ENCODE data around the gene PTPRN2. TPM values are rescaled to one million over a fixed set of nuclear protein-coding genes. Genes with fewer than 3 reads are reported as not detected.

The PTPRN2 gene
- total RNA-seq, 2 donors from 2014 or later = 30.3 to 40.7 TPM

DNA sequence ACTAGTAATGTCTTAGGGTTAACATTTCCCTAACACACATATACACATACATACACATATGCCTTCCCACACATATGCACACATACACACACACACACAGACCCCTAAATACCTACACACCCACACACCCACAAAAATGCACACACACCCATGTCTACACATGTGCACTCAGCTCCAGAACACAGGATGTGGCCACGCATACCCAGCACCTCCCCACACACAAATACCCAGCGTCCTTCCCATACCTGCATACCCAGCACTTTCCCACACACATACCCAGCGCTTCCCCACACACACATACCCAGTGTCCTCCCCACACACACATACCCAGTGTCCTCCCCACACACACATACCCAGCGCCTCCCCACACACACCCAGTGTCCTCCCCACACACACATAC is 715.9 kb downstream of the PTPRN2 start:
- intact Hi-C loops (cut with DNase I, micrococcal nuclease) = no loop called here
- ATAC-seq = no peak
- no peak for DNase-seq

DNA sequence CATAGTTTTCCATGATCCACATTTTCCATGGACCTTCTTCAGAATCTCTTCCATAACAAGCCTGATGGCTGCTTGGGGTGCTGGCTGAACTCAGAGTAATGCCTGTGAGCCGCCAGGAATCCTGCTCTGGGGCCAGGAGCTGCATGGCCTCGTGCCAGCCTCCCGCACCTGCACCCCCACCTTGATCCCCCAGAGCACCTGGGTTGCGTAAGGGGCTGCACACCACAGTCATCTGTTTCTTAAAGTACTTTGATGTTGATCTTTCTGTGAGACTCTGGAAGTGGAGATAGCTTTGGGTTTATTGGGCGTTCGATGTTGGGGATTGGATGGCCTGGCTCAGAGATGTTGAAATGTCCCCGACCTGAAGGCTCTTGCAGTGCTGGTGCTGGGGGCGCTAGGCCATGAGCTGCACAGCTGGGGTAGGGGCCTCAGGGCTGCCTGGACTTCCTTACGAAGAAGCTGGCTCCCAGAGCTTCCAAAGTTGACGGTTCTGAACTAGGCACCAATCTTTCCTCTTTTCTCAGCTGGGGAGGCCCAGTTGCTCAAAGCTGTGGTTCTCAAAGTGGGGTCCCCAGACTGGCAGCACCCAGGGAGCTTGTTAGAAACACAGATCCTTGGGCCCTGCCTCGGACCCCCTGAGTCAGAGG is 716.9 kb downstream of the PTPRN2 start:
- DNase-seq = no peak
- intact Hi-C loops (cut with DNase I, micrococcal nuclease) = no loop called here
- no peak for ATAC-seq

- intact Hi-C loops (cut with DNase I, micrococcal nuclease) = no loop called here
- no peak for DNase-seq
- ATAC-seq = no peak
Observed at GRCh38 chr7:157869793-157870192, 717.8 kb downstream of the PTPRN2 start.

DNA sequence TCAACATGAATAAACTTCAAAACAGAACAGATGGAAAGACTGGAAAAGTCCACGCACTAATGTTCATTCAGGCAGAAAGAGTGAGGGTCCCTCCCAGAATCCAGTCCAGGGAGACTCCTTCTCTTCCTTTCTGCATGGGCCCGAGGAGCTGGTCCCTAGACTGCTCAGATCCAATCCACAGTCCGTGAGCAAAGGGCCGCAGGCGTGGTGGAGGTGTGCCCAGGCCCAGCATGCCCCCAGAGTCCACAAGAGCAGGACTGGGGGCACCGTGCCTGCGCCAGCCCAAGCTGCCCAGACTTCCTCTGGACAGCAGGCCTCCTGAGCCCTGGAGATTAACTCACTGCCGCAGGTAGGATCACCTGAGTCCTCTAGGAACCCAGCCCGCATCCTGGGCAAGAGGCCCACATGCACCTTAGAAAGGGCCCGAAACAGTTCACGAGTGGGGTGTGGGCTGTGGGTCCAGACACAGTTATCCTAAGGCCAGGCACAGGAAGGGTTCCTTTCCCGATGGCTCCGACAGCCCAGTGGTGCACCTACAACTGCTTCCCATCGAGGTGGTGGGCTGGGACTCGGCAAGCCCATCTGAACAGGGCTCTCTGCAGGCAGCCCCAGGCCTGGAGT is 719.8 kb downstream of the PTPRN2 start:
- intact Hi-C loops (cut with DNase I, micrococcal nuclease) = no loop called here
- ATAC-seq (no peak), DNase-seq (no peak)

DNA sequence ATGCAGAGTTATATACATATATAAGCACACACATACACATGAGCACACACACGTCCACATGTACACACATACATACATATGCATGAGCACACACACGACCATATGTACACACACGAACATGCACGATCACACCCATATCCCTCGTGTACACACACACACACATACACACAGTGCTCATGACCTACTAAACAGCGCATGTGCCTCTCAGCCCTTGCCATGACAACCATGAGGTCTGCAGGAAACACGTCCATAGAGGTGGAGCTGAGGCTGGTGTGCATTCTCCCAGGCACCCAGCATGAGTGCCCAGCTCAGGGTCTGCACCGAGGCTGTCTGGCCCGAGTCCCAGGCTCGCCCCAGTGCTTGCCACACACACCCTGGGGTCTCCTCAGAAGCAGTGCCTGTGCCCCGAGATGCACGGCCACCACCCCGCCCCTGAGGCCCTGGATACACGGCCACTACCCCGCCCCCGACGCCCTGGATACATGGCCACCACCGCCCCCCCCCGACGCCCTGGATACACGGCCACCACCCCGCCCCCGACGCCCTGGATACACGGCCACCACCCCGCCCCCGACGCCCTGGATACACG is 721.2 kb downstream of the PTPRN2 start:
- intact Hi-C loops (cut with DNase I, micrococcal nuclease) = no loop called here
- DNase-seq (no peak), ATAC-seq (no peak)

DNA sequence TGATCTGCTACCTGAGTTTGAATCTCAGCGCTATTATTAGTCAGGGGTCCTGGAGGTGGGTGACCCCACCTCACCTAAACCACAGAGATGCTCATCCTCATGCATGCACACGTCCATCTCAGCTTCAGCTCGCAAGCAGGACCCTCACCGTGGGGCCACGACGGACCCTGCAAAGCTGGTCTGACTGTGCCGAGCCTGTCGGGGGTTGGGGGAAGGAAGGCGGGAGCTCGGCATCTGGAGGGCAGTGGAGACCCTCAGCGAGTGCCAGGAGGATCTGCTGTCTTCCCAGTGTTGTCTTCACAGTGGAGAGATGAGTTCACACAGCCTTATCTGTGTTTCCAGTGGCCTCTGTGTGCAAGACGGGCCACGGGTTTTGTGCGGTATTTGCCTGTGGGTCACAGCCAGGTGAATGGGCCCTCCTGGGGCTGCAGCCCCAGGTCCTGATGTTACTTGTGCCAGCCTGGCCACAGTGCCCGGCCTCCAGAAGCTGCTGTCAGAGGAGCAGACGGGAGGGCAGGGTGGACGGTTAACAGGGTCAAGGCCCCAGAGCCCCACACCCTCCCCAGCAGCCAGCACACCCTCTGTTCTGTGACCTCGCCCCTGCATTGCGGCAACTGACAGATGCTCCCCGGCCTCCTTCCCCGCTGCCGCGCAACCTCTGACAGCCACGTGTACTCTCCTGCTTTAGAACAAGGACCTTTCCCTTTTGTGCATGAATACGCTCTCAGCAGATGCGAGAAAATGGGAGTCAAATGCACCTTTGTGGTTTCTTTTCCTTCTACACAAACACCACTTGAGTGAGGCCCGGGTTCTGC is 722.1 kb downstream of the PTPRN2 start:
- ATAC-seq = no peak
- no peak for DNase-seq
- intact Hi-C loops (cut with DNase I, micrococcal nuclease) = no loop called here

DNA sequence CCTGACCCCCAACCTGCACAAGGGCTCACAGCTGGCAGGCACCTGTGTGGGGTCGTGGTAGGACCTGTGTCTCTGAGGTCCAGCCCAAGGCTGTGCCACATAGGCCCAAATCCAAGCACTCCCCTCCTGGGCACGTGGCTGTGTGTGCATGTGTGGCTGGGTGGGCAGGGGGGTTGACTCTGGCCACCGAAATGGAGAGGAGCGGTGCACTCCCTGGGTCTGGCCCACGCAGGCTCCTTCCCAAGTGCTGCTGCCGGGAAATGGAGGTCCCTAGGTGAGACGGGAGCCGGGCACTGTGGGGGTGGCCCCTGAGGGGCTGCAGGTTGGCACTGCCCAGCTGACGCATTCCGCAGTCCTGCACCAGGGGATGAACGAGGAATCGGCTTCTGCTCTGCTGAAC is 722.7 kb downstream of the PTPRN2 start:
- DNase-seq (no peak), ATAC-seq (no peak)
- intact Hi-C loops (cut with DNase I, micrococcal nuclease) = no loop called here

- intact Hi-C loops (cut with DNase I, micrococcal nuclease) = no loop called here
- ATAC-seq (no peak), DNase-seq (no peak)
Observed at GRCh38 chr7:157863906-157864810, 723.5 kb downstream of the PTPRN2 start.

GRCh38 chr7:157863176-157863575 is 724.4 kb downstream of the PTPRN2 start:
- intact Hi-C loops (cut with DNase I, micrococcal nuclease) = no loop called here
- no peak for DNase-seq
- ATAC-seq = no peak

- ATAC-seq (no peak), DNase-seq (no peak)
- intact Hi-C loops (cut with DNase I, micrococcal nuclease) = no loop called here
Observed at GRCh38 chr7:157862731-157863130, 724.9 kb downstream of the PTPRN2 start.

DNA sequence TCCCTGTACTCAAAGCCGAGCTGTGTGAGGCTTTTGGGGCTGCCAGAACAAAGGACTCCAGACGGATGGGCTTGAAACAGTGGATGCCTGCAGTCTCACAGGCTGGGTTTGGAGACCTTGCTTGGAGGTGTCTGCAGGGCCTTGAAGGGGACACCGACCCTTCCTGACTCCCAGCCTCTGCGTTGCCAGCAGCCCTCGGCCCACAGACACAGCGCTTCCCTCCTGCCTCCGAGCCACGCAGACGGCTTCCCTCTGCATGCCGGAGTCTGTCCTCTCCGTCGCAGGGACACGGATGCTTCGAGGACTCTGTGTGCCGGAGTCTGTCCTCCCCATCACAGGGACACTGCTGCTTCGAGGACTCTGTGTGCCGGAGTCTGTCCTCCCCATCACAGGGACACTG is 726.1 kb downstream of the PTPRN2 start:
- ATAC-seq (no peak), DNase-seq (no peak)
- intact Hi-C loops (cut with DNase I, micrococcal nuclease) = no loop called here

GRCh38 chr7:157861031-157861491 is 726.6 kb downstream of the PTPRN2 start:
- intact Hi-C loops (cut with DNase I, micrococcal nuclease) = no loop called here
- no peak for ATAC-seq
- DNase-seq = no peak

GRCh38 chr7:157860406-157860805 is 727.2 kb downstream of the PTPRN2 start:
- ATAC-seq (no peak), DNase-seq (no peak)
- intact Hi-C loops (cut with DNase I, micrococcal nuclease) = no loop called here

GRCh38 chr7:157859915-157860314 is 727.7 kb downstream of the PTPRN2 start:
- DNase-seq (no peak), ATAC-seq (no peak)
- intact Hi-C loops (cut with DNase I, micrococcal nuclease) = no loop called here

DNA sequence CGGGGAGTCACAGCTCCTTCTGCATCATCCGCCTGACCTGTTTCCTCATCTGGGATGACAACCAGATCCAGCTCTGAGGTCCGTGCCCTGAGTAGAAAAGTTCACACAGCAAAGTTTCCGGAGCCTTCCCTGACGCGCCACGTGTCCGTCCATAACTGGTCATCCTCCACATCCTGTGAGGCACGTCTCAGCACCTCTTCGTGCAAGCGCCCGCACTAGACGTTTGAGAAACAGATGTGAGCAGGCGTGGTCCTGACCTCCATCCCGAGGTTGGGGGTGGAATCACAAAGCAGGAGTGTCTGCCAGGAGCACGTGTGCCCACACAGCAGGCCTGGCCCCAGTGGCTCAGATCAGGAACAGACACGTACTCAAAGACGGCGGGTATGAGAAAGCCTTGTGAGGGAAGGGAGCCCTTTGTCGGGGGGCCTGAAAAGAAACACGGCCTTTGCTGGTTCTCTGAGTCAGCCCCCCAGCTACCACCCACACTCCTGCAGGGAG is 730.0 kb downstream of the PTPRN2 start:
- DNase-seq = peak in 1 of 2 donors; percentile 12
- no peak for ATAC-seq
- intact Hi-C loops (cut with DNase I, micrococcal nuclease) = no loop called here

DNA sequence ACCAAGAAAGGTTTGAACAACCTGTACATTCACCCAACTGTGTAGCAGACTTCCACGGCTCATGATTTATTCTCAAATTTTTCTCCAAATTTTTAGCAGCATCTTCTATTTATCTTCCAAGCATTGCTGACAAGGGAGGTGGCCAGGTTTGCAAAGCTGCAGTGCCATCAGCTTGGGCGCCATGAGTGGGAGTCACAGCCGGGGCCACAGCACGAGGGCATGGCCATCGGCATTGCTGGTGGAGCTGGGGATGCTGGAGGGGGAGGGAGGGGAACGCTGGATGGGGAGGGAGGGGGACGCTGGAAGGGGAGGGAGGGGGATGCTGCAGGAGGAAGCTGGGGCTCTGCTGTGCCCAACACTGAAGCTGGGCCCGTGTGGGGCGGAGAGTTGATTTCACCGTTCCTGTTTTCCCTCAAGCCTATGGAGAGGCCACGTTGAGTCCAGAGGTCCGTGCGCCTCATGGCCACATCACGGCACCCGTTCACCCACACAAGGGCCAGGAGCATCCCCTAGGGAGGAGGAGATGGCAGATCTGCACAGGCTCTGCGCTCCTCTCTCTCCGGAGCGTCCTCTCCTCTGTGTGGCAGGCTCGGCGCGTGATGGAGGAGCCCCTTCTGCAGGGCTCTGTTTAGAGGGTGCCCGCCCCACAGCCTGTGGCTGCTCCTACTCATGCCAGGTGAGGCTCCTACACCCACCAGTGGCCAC is 730.6 kb downstream of the PTPRN2 start:
- ATAC-seq (no peak), DNase-seq (peak in 1 of 2 donors; percentile 17)
- intact Hi-C loops (cut with DNase I, micrococcal nuclease) = no loop called here

GRCh38 chr7:157855452-157856213 is 732.0 kb downstream of the PTPRN2 start:
- ATAC-seq (no peak), DNase-seq (no peak)
- intact Hi-C loops (cut with DNase I, micrococcal nuclease) = no loop called here
